ENCODE results near the gene EPHA4. TPM values are rescaled to one million over a fixed set of nuclear protein-coding genes. Genes with fewer than 3 reads are reported as not detected.

EPHA4 gene
- total RNA-seq, 1 experiment from 2014 or later: 3.3 TPM

DNA sequence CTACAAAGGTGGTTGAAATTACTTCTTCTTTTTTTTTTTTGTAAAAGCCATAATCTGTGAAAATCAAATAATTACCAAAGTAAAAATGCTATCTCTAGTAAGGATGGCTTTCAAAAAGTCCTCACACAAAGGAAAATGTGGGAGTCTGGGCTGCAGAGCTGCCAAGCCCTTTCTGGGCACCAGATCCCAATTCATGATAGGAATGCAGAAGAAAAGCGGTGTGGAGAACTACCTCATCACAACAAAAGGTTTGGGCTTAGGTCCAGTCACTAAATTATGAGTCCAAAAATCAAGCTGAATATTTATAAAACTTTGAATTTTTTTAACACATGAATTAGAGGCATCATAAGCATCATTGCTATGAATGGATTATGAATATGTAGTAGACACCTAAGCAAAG is 30.8 kb upstream of the EPHA4 start:
- ChIA-PET CTCF (interaction anchor here (0.6 kb wide), 1 partner anchor 1767 kb away, joined by 3 read pairs; no protein-coding TSS in a partner anchor), POLR2A (ENCODE audit: unreplicated experiment) (no interaction called here)
- no peaks in the 10 kb centered on the region for H3K4me1 ChIP-seq (ENCODE audit: insufficient read depth, low read length)
- H2AFZ ChIP-seq (ENCODE audit: low read length): no peak overlapping the region
- no peaks in the 10 kb centered on the region for H3K36me3 ChIP-seq (ENCODE audit: low read depth, low read length)
- no peak overlapping the region for H3K27ac ChIP-seq (ENCODE audit: low read length)
- no peak overlapping the region for H3K4me2 ChIP-seq (ENCODE audit: low read length)
- TF ChIP-seq, protein P1, sequence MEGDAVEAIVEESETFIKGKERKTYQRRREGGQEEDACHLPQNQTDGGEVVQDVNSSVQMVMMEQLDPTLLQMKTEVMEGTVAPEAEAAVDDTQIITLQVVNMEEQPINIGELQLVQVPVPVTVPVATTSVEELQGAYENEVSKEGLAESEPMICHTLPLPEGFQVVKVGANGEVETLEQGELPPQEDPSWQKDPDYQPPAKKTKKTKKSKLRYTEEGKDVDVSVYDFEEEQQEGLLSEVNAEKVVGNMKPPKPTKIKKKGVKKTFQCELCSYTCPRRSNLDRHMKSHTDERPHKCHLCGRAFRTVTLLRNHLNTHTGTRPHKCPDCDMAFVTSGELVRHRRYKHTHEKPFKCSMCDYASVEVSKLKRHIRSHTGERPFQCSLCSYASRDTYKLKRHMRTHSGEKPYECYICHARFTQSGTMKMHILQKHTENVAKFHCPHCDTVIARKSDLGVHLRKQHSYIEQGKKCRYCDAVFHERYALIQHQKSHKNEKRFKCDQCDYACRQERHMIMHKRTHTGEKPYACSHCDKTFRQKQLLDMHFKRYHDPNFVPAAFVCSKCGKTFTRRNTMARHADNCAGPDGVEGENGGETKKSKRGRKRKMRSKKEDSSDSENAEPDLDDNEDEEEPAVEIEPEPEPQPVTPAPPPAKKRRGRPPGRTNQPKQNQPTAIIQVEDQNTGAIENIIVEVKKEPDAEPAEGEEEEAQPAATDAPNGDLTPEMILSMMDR (conservative IDR thresholded peaks at IDR 0.05; ENCODE audit: low read depth, low read length): no peak
- TF ChIP-seq EZH2phosphoT487 (IDR thresholded peaks at IDR 0.05; ENCODE audit: borderline replicate concordance, low read length) (no peak), EZH2 (IDR thresholded peaks at IDR 0.05; ENCODE audit: low read length, unreplicated experiment) (no peak)
- peaks cover 52% of the 10 kb centered on the region for H3K27me3 ChIP-seq (ENCODE audit: low read length)
- no peaks in the 10 kb centered on the region for H3K9me2 ChIP-seq (replicated peaks; ENCODE audit: low read length)
- H3K79me2 ChIP-seq (ENCODE audit: low read length): no peaks in the 10 kb centered on the region
- no peak overlapping the region for H3K4me3 ChIP-seq (ENCODE audit: low read length)
- no peaks in the 10 kb centered on the region for H3F3A ChIP-seq (ENCODE audit: low read length, unreplicated experiment)
- BruUV-seq (replicated peaks): no TSS peak
- no peak for ATAC-seq
- H4K20me1 ChIP-seq (ENCODE audit: low read length): no peaks in the 10 kb centered on the region
- intact Hi-C loops (cut with micrococcal nuclease): no loop called here
- H3K9ac ChIP-seq (ENCODE audit: low read length): no peak overlapping the region
- no peaks in the 10 kb centered on the region for H3K9me3 ChIP-seq (ENCODE audit: low read length)
- no peak for DNase-seq

DNA sequence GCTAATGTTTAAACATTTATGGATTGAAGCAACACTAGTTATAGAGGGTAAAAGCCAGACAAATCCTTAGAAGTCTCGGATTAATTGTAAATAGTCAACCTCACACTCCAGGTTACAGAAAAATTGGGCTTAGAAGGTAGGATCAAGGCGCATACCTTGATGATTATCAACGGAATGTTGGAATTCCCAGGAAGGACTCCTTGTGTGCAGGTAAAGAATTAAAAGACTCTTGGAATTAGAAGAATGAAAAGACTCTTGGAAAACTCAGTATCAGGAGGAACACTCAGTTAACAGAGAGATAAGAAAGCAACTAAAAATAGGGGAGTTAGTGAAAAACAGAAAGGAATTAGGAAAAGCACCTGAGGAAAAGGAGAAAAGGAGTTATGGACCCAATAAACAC is 29.3 kb upstream of the EPHA4 start:
- no peaks in the 10 kb centered on the region for H3K4me1 ChIP-seq (ENCODE audit: insufficient read depth, low read length)
- H3K27ac ChIP-seq (ENCODE audit: low read length): no peak overlapping the region
- POLR2A ChIA-PET (ENCODE audit: unreplicated experiment): no interaction called here
- H3K27me3 ChIP-seq (ENCODE audit: low read length): peaks cover 47% of the 10 kb centered on the region
- intact Hi-C loops (cut with micrococcal nuclease): no loop called here
- no peaks in the 10 kb centered on the region for H3K9me2 ChIP-seq (replicated peaks; ENCODE audit: low read length)
- no TSS peak for BruUV-seq (replicated peaks)
- H3K9me3 ChIP-seq (ENCODE audit: low read length): no peaks in the 10 kb centered on the region
- no peaks in the 10 kb centered on the region for H3K79me2 ChIP-seq (ENCODE audit: low read length)
- no peaks in the 10 kb centered on the region for H3F3A ChIP-seq (ENCODE audit: low read length, unreplicated experiment)
- no peak for TF ChIP-seq EZH2phosphoT487 (IDR thresholded peaks at IDR 0.05; ENCODE audit: borderline replicate concordance, low read length)
- TF ChIP-seq, protein P1 (conservative IDR thresholded peaks at IDR 0.05; ENCODE audit: low read depth, low read length): no peak
- TF ChIP-seq EZH2 (IDR thresholded peaks at IDR 0.05; ENCODE audit: low read length, unreplicated experiment): no peak
- no peak overlapping the region for H2AFZ ChIP-seq (ENCODE audit: low read length)
- no peaks in the 10 kb centered on the region for H4K20me1 ChIP-seq (ENCODE audit: low read length)
- no peak overlapping the region for H3K4me2 ChIP-seq (ENCODE audit: low read length)
- ATAC-seq (no peak), DNase-seq (no peak)
- H3K4me3 ChIP-seq (ENCODE audit: low read length): no peak overlapping the region
- CTCF ChIA-PET: no interaction called here
- no peaks in the 10 kb centered on the region for H3K36me3 ChIP-seq (ENCODE audit: low read depth, low read length)
- no peak overlapping the region for H3K9ac ChIP-seq (ENCODE audit: low read length)

DNA sequence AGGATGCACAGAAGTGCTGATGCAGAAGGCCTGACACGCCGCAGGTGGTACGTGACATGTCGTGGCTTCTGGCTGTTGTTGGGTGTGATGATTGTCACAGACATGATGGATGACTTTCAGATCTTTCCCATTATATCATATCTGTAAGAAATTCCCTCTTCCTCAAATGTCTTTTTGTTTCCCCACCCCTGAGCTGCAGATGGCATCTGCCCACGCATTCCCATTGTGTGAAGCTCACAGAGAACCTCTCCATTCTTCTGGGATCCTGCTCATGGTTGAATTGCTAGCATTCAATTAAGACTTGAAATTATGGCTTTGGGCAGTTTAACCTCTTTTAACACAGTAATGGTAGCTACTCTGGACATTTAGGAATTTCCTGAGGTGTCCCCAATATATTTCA is 28.3 kb upstream of the EPHA4 start:
- TF ChIP-seq, protein P1 (conservative IDR thresholded peaks at IDR 0.05; ENCODE audit: low read depth, low read length): no peak
- TF ChIP-seq EZH2phosphoT487 (IDR thresholded peaks at IDR 0.05; ENCODE audit: borderline replicate concordance, low read length): no peak
- no peak for TF ChIP-seq EZH2 (IDR thresholded peaks at IDR 0.05; ENCODE audit: low read length, unreplicated experiment)
- H3K36me3 ChIP-seq (ENCODE audit: low read depth, low read length): no peaks in the 10 kb centered on the region
- intact Hi-C loops (cut with micrococcal nuclease): no loop called here

More for the DNA sequence above, 28.3 kb upstream of the EPHA4 start:
- no peak for ATAC-seq
- ChIA-PET POLR2A (ENCODE audit: unreplicated experiment) (no interaction called here), CTCF (no interaction called here)
- Histone ChIP-seq H3K4me3 (ENCODE audit: low read length) (no peak overlapping the region), H3K27ac (ENCODE audit: low read length) (no peak overlapping the region), H4K20me1 (ENCODE audit: low read length) (no peaks in the 10 kb centered on the region), H3K9ac (ENCODE audit: low read length) (no peak overlapping the region), H3F3A (ENCODE audit: low read length, unreplicated experiment) (no peaks in the 10 kb centered on the region), H3K79me2 (ENCODE audit: low read length) (no peaks in the 10 kb centered on the region), H3K27me3 (ENCODE audit: low read length) (peaks cover 39% of the 10 kb centered on the region; the same call in 1 of the 2 replicates), H2AFZ (ENCODE audit: low read length) (no peak overlapping the region), H3K4me2 (ENCODE audit: low read length) (no peak overlapping the region), H3K4me1 (ENCODE audit: insufficient read depth, low read length) (no peaks in the 10 kb centered on the region), H3K9me2 (replicated peaks; ENCODE audit: low read length) (no peaks in the 10 kb centered on the region), H3K9me3 (ENCODE audit: low read length) (no peaks in the 10 kb centered on the region)
- BruUV-seq (replicated peaks): no TSS peak
- no peak for DNase-seq
